Peyer's patch (tissue), 4 donors: ENCODE data around the gene MSLN. TPM values are rescaled to one million over a fixed set of nuclear protein-coding genes. Genes with fewer than 3 reads are reported as not detected.

Experiments used
- DNase-seq, 3 donors: peaks; one replicate each; pipeline ENCODE4 v3.0.0-alpha.2; 2017 to 2019
- H3K27ac ChIP-seq, 4 donors: fragments of 200-600 bp; sonication (generic); one replicate each; pipeline ENCODE4 v1.5.1; 2016 to 2019
- H3K27me3 ChIP-seq, 2 donors: fragments of 200-600 bp; sonication (generic); one replicate each; pipeline ENCODE4 v1.5.1; 2019
- H3K36me3 ChIP-seq, 3 donors: fragments of 200-600 bp; sonication (generic); one replicate each; pipeline ENCODE4 v1.5.1; 2016 to 2019
- H3K4me1 ChIP-seq, 4 donors: fragments of 200-600 bp; sonication (generic); one replicate each; pipeline ENCODE4 v1.5.1; 2016 to 2019
- H3K4me3 ChIP-seq, 4 donors: fragments of 200-600 bp; sonication (generic); 1 replicate in 3 of 4; 2 replicates in 1 of 4; pipeline ENCODE4 v1.5.1; 2016 to 2019; ENCODE audit warnings: mild to moderate bottlenecking in 1 of 4
- H3K9me3 ChIP-seq, 4 donors: fragments of 200-600 bp; sonication (generic); one replicate each; pipeline ENCODE4 v1.5.1; 2016 to 2019; ENCODE audit warnings: mild to moderate bottlenecking in 1 of 4
- CTCF ChIP-seq, 6 experiments: fragments of 450-650 bp in 4 of 6; fragments of 200-600 bp in 2 of 6; sonication (generic) in 1 of 6; IDR thresholded peaks; one replicate each; pipeline ENCODE4 v1.5.1; 2017 to 2019; ENCODE audit warnings: antibody characterized with exemption in 6 of 6, mild to moderate bottlenecking in 3 of 6, moderate library complexity in 1 of 6
- POLR2A ChIP-seq, 2 donors: fragments of 450-650 bp; IDR thresholded peaks; one replicate each; pipeline ENCODE4 v1.5.1; 2017; ENCODE audit warnings: antibody characterized with exemption in 2 of 2, mild to moderate bottlenecking in 2 of 2, moderate library complexity in 2 of 2
- total RNA-seq, 4 donors: library from RNA; depleted of rRNA; stranded (reverse); fragments of >200 nt; gene quantifications; one replicate each; pipeline ENCODE4 v1.1.0, GENCODE V29; 2016

The MSLN gene
- total RNA-seq, 4 donors from 2014 or later: 2.6 to 7.7 (median 5.4) TPM; not detected in 1

GRCh38 chr16:794091-794822 is 33.7 kb downstream of the MSLN start:
- Histone ChIP-seq H3K36me3 (no peaks in the 10 kb centered on the region), H3K9me3 (no peaks in the 10 kb centered on the region), H3K27me3 (no peaks in the 10 kb centered on the region), H3K4me1 (peaks cover 0 to 4% (median under 1%) of the 10 kb centered on the region in 4 donors), H3K4me3 (no peak overlapping the region), H3K27ac (no peak overlapping the region)
- no peak for DNase-seq
- TF ChIP-seq CTCF (IDR thresholded peaks at IDR 0.05): no peak
- TF ChIP-seq POLR2A (IDR thresholded peaks at IDR 0.05): no peak

GRCh38 chr16:794853-795466 is 34.4 kb downstream of the MSLN start:
- Histone ChIP-seq H3K27me3 (peaks cover 0 to 3% of the 10 kb centered on the region in 2 donors), H3K9me3 (no peaks in the 10 kb centered on the region), H3K4me1 (no peaks in the 10 kb centered on the region), H3K36me3 (no peaks in the 10 kb centered on the region), H3K4me3 (no peak overlapping the region), H3K27ac (no peak overlapping the region)
- TF ChIP-seq CTCF (IDR thresholded peaks at IDR 0.05) (no peak), POLR2A (IDR thresholded peaks at IDR 0.05) (no peak)
- DNase-seq: no peak

- TF ChIP-seq CTCF (IDR thresholded peaks at IDR 0.05): no peak
- no peak for TF ChIP-seq POLR2A (IDR thresholded peaks at IDR 0.05)
- peaks cover 0 to 10% of the 10 kb centered on the region in 2 donors for H3K27me3 ChIP-seq
- peak in 2 of 3 donors; percentile 57 to 70 for DNase-seq
- H3K9me3 ChIP-seq: no peaks in the 10 kb centered on the region
- H3K4me1 ChIP-seq: peaks cover 0 to 3% (median 0%) of the 10 kb centered on the region in 4 donors
- H3K27ac ChIP-seq: no peak overlapping the region
- H3K36me3 ChIP-seq: no peaks in the 10 kb centered on the region
- no peak overlapping the region for H3K4me3 ChIP-seq
Measured at GRCh38 chr16:795580-796229, 35.2 kb downstream of the MSLN start.

- Histone ChIP-seq H3K9me3 (no peaks in the 10 kb centered on the region), H3K27ac (no peak overlapping the region), H3K4me3 (no peak overlapping the region), H3K4me1 (peaks cover 0 to 3% (median 0%) of the 10 kb centered on the region in 4 donors), H3K27me3 (peaks cover 0 to 18% of the 10 kb centered on the region in 2 donors), H3K36me3 (no peaks in the 10 kb centered on the region)
- no peak for DNase-seq
- TF ChIP-seq CTCF (IDR thresholded peaks at IDR 0.05) (no peak), POLR2A (IDR thresholded peaks at IDR 0.05) (no peak)
Measured at GRCh38 chr16:796296-797119, 36.0 kb downstream of the MSLN start.

- Histone ChIP-seq H3K36me3 (no peaks in the 10 kb centered on the region), H3K9me3 (no peaks in the 10 kb centered on the region), H3K4me3 (no peak overlapping the region), H3K27me3 (peaks cover 0 to 21% of the 10 kb centered on the region in 2 donors), H3K27ac (no peak overlapping the region), H3K4me1 (peaks cover 0 to 3% (median 0%) of the 10 kb centered on the region in 4 donors)
- no peak for TF ChIP-seq CTCF (IDR thresholded peaks at IDR 0.05)
- no peak for TF ChIP-seq POLR2A (IDR thresholded peaks at IDR 0.05)
- DNase-seq: no peak
Measured at GRCh38 chr16:797120-797420, 36.5 kb downstream of the MSLN start.
